PC-9 (cell line): ENCODE measurements around the gene LARGE1. TPM values are rescaled to one million over a fixed set of nuclear protein-coding genes. Genes with fewer than 3 reads are reported as not detected.

Experiments
- BruUV-seq: library from RNA; stranded (reverse); fragments of 400-500 nt; replicated peaks from 2 replicates; lab custom pipeline; 2021; lab: Mats Ljungman, UMichigan
- CTCF ChIA-PET: fragments of 300-600 bp; sonication (Branson Sonifier 250); formaldehyde crosslinking; loops from one replicate; lab custom pipeline; 2022; ENCODE audit warnings: antibody characterized with exemption; lab: Charles Lee
- POLR2A ChIA-PET: fragments of 300-600 bp; sonication (Branson Sonifier 250); formaldehyde crosslinking; loops from one replicate; lab custom pipeline; 2022; ENCODE audit warnings: antibody characterized with exemption; ENCODE audit not compliant: unreplicated experiment; lab: Charles Lee
- DNase-seq, 2 experiments: peaks; one replicate each; pipeline versions ENCODE4 v3.0.0 to v3.0.0-alpha.2; 2015 to 2022; ENCODE audit warnings: mixed read lengths in 1 of 2
- H2AFZ ChIP-seq: fragments of 200-600 bp; sonication (generic); 2 replicates; pipeline ENCODE4 v1.8.1; 2017; ENCODE audit warnings: antibody characterized with exemption
- H3F3A ChIP-seq: fragments of 200-600 bp; sonication (generic); 2 replicates; pipeline ENCODE4 v1.8.1; 2017; ENCODE audit warnings: antibody characterized with exemption, mild to moderate bottlenecking, low read depth; ENCODE audit not compliant: insufficient read depth
- H3K27ac ChIP-seq: fragments of 200-600 bp; sonication (generic); 2 replicates; pipeline ENCODE4 v1.6.1; 2016; ENCODE audit warnings: mixed run types
- H3K27me3 ChIP-seq: fragments of 200-600 bp; sonication (generic); 2 replicates; pipeline ENCODE4 v1.6.1; 2016; ENCODE audit warnings: low read depth, mixed run types; ENCODE audit not compliant: insufficient read depth
- H3K36me3 ChIP-seq: fragments of 200-600 bp; sonication (generic); 2 replicates; pipeline ENCODE4 v1.6.1; 2016; ENCODE audit warnings: low read depth, mixed run types
- H3K4me1 ChIP-seq: fragments of 200-600 bp; sonication (generic); replicated peaks from 2 replicates; pipeline ENCODE4 v1.6.1; 2016; ENCODE audit warnings: mixed run types; ENCODE audit not compliant: insufficient read depth
- H3K4me2 ChIP-seq: fragments of 200-600 bp; sonication (generic); 2 replicates; pipeline ENCODE4 v1.6.1; 2017; ENCODE audit warnings: mixed run types
- H3K4me3 ChIP-seq: fragments of 200-600 bp; sonication (generic); 2 replicates; pipeline ENCODE4 v1.6.1; 2016; ENCODE audit warnings: mixed run types
- H3K79me2 ChIP-seq: fragments of 200-600 bp; sonication (generic); 2 replicates; pipeline ENCODE4 v1.6.1; 2017; ENCODE audit warnings: low read depth, mixed run types
- H3K9me2 ChIP-seq: fragments of 200-600 bp; sonication (generic); 2 replicates; pipeline ENCODE4 v1.8.1; 2017; ENCODE audit warnings: mild to moderate bottlenecking; ENCODE audit not compliant: insufficient read depth
- H3K9me3 ChIP-seq: fragments of 200-600 bp; sonication (generic); 2 replicates; pipeline ENCODE4 v1.8.1; 2016; ENCODE audit warnings: low read depth; ENCODE audit not compliant: insufficient read depth
- H4K20me1 ChIP-seq: fragments of 200-600 bp; sonication (generic); 2 replicates; pipeline ENCODE4 v1.8.1; 2017; ENCODE audit not compliant: insufficient read depth
- EZH2 ChIP-seq: fragments of 200-600 bp; sonication (generic); IDR thresholded peaks from 2 replicates; pipeline ENCODE4 v1.8.0; 2017; ENCODE audit warnings: antibody characterized with exemption, low read depth
- intact Hi-C: fragments of 100-400 bp; cut with micrococcal nuclease; formaldehyde crosslinking; loops from one replicate; pipeline ENCODE4 v1.10.0; 2022; ENCODE audit not compliant: unreplicated experiment
- total RNA-seq: library from RNA; stranded (reverse); gene quantifications from 2 replicates; pipeline ENCODE4 v1.2.3, GENCODE V29; 2021
- TF ChIP-seq, protein P1 (sequence below): fragments of 200-600 bp; sonication (generic); conservative IDR thresholded peaks from 2 replicates; pipeline ENCODE4 v1.6.1; 2017; ENCODE audit warnings: mixed run types, antibody characterized with exemption, mild to moderate bottlenecking, moderate library complexity

LARGE1 gene
- total RNA-seq, 1 experiment from 2014 or later: 12.5 TPM

DNA sequence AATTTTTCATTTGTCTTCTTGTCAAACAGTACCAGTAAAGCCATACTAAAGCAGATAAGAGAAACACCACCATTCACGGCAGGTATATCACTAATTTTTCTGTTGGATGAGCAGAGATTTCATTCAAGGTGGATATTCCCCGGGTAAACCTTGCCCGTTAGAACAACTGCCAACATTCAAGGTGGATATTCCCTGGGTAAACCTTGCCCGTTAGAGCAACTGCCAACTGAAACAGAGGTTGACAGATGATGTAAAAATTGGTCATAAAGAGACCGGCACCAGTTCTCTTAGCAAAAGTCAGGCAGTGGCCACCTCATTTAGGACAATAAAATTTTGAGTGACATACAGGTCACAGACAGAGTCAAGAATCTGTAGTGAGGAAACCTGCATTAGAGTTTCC lies 438.7 kb downstream of the LARGE1 start:
- no peak for DNase-seq
- no peak for TF ChIP-seq EZH2
- TF ChIP-seq, protein P1, sequence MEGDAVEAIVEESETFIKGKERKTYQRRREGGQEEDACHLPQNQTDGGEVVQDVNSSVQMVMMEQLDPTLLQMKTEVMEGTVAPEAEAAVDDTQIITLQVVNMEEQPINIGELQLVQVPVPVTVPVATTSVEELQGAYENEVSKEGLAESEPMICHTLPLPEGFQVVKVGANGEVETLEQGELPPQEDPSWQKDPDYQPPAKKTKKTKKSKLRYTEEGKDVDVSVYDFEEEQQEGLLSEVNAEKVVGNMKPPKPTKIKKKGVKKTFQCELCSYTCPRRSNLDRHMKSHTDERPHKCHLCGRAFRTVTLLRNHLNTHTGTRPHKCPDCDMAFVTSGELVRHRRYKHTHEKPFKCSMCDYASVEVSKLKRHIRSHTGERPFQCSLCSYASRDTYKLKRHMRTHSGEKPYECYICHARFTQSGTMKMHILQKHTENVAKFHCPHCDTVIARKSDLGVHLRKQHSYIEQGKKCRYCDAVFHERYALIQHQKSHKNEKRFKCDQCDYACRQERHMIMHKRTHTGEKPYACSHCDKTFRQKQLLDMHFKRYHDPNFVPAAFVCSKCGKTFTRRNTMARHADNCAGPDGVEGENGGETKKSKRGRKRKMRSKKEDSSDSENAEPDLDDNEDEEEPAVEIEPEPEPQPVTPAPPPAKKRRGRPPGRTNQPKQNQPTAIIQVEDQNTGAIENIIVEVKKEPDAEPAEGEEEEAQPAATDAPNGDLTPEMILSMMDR: no peak
- CTCF ChIA-PET: no interaction called here
- H3K27me3 ChIP-seq: no peaks in the 10 kb centered on the region
- BruUV-seq: no TSS peak
- H4K20me1 ChIP-seq: no peaks in the 10 kb centered on the region
- H3K79me2 ChIP-seq: no peaks in the 10 kb centered on the region
- no peaks in the 10 kb centered on the region for H3K36me3 ChIP-seq
- no peak overlapping the region for H3K27ac ChIP-seq
- H2AFZ ChIP-seq: no peak overlapping the region
- no peak overlapping the region for H3K4me3 ChIP-seq
- H3K4me2 ChIP-seq: no peak overlapping the region
- H3K9me2 ChIP-seq: no peaks in the 10 kb centered on the region
- no peaks in the 10 kb centered on the region for H3K9me3 ChIP-seq
- POLR2A ChIA-PET: no interaction called here
- peaks cover 2% of the 10 kb centered on the region for H3K4me1 ChIP-seq
- H3F3A ChIP-seq: 0 out of 2 replicates have a peak, but pooled peaks cover under 1% of the 10 kb centered on the region
- intact Hi-C loops: no loop called here

DNA sequence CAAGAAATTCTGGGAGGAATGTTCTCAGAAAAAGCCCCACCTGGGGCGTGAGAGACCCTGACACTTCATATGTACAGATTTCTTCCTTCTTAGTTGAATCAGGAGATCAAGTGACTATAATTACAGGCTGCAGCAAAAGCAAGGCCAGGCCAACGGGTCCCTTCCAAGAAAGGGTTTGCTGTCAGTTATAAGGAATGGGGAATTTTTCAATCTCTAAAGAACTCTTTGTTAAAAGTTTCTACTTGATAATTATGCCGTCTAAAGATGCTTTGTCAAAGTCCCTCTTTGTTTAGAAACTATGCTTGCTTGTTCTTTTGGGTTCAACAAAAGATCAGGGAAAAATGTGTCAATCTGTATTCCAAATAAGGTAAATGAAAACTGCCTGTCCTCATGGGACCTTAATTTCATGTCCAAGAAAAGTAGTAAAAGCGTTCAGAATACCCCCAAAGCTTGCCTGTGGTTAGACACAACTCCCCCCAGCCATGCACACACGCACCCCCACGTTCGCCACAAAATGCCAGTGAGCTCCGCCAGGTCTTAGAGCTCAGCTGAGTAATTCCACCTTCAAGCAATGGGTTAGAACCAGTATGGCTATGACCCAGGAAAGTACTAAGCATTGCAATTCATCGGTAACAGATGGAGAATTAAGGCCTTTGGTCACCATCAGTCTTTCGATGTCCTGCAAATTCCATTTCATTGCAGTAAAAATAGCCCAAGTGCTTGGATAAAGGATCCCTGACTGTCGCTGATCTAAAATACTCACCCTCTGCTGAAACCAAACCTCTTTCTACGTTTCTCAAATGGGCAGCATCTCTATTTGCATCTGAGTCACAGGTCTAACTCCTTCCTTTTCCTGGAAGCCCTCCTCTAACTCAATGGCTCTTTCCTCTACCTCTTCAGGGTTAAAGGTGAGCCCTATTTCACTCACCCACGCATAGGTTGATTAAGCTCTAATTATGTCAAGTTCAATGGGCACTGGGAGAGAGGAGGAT lies 442.9 kb downstream of the LARGE1 start:
- peak overlapping the region; percentile 45 for H3K27ac ChIP-seq
- no peak overlapping the region for H3K4me3 ChIP-seq
- no peaks in the 10 kb centered on the region for H3K79me2 ChIP-seq
- ChIA-PET POLR2A (no interaction called here), CTCF (interaction anchor here (0.5 to 0.6 kb wide), 2 partner anchors 42 to 444 kb away, joined by 4 to 12 read pairs; no protein-coding TSS in a partner anchor)
- intact Hi-C loops: loop anchor here (10.0 kb wide), 1 partner anchor 173 kb away; no protein-coding TSS in a partner anchor
- no peaks in the 10 kb centered on the region for H3K9me3 ChIP-seq
- no peaks in the 10 kb centered on the region for H3K27me3 ChIP-seq
- H4K20me1 ChIP-seq: no peaks in the 10 kb centered on the region
- BruUV-seq: no TSS peak
- no peak for TF ChIP-seq EZH2
- TF ChIP-seq, protein P1: no peak
- H3K36me3 ChIP-seq: no peaks in the 10 kb centered on the region
- H3K4me1 ChIP-seq: peaks cover 9% of the 10 kb centered on the region
- DNase-seq: no peak
- H3F3A ChIP-seq: 0 out of 2 replicates have a peak, but pooled peaks cover 4% of the 10 kb centered on the region
- peak overlapping the region; percentile 58 for H3K4me2 ChIP-seq
- H3K9me2 ChIP-seq: no peaks in the 10 kb centered on the region
- H2AFZ ChIP-seq: no peak overlapping the region

DNA sequence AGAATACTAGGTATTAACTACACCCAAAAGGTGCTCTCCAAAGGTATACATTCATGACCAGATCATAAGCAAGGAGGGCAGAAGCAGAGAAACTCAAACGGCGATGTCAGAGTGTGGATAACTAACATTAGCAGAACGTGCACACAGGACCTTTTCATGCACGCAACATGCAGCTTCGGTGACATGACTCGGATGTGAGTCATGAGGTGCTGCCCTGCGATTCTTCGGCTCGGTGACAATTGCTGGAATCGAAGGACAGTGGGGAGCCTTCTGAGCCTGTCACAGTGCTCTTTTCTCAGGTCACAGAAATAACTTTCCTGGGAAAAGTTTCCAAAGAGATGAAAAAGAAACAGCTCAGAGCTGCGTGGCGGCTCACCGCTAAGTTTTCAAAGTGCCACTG lies 443.6 kb downstream of the LARGE1 start:
- Histone ChIP-seq H4K20me1 (no peaks in the 10 kb centered on the region), H3K79me2 (no peaks in the 10 kb centered on the region), H3K9me2 (no peaks in the 10 kb centered on the region), H3K4me1 (peaks cover 9% of the 10 kb centered on the region), H3K4me3 (no peak overlapping the region), H3K27me3 (no peaks in the 10 kb centered on the region), H3K27ac (peak overlapping the region; percentile 45), H3F3A (0 out of 2 replicates have a peak, but pooled peaks cover 4% of the 10 kb centered on the region), H2AFZ (no peak overlapping the region), H3K9me3 (no peaks in the 10 kb centered on the region), H3K4me2 (peak overlapping the region; percentile 58), H3K36me3 (no peaks in the 10 kb centered on the region)
- POLR2A ChIA-PET: interaction anchor here (0.7 kb wide), 1 partner anchor 250 kb away, joined by 4 read pairs; no protein-coding TSS in a partner anchor
- CTCF ChIA-PET: interaction anchor here (0.6 kb wide), 1 partner anchor 444 kb away, joined by 4 read pairs; no protein-coding TSS in a partner anchor
- intact Hi-C loops: loop anchor here (10.0 kb wide), 1 partner anchor 172 kb away; no protein-coding TSS in a partner anchor
- no TSS peak for BruUV-seq
- peak; percentile 25 to 55 for DNase-seq
- TF ChIP-seq EZH2: no peak
- TF ChIP-seq, protein P1: no peak
